ENCODE data around the gene PSAP. TPM values are rescaled to one million over a fixed set of nuclear protein-coding genes. Genes with fewer than 3 reads are reported as not detected.

The PSAP gene
- total RNA-seq, 1 donor from 2014 or later = 1,124 TPM

DNA sequence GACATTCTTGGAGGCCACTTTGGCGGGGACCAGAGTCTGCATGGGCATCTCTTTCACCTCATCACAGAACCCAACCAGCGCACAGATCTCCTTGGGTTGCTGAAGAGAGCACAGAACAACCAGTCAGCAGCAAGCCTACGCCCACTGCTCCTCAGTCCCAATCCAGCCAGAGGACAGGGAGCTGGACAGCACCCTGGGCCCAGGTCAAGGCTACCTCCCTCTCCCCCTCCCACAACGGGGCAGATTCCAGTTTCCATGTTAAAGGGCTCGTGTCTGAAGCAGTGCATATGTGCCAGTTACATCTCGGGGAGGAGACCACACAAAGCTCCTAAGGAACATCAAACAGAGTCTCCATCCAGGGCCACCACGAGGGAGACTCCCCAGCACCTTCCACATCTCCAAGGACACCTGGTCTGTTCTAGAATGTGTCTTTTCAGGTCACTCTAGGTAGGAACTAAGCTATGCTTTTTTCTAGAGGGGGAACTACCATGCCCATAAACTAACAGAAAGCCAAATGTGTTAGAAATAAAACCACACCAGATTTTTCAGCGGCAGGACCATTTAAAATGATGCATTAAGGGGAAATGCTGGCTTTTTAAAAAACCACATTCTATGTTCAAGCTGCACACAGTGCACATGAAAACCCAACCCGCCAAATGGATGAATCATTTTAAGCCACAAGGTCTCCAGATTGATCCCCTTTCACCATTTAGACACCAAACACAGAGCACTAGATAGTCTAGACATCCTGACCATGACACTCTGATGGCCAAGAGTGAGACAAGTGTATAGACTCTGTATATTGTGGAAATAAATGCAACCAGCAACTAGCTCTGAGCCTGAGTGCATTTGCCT, 28.9 kb downstream of the PSAP start:
- DNase-seq (ENCODE audit: low read depth) = no peak
- TF ChIP-seq, protein P1, sequence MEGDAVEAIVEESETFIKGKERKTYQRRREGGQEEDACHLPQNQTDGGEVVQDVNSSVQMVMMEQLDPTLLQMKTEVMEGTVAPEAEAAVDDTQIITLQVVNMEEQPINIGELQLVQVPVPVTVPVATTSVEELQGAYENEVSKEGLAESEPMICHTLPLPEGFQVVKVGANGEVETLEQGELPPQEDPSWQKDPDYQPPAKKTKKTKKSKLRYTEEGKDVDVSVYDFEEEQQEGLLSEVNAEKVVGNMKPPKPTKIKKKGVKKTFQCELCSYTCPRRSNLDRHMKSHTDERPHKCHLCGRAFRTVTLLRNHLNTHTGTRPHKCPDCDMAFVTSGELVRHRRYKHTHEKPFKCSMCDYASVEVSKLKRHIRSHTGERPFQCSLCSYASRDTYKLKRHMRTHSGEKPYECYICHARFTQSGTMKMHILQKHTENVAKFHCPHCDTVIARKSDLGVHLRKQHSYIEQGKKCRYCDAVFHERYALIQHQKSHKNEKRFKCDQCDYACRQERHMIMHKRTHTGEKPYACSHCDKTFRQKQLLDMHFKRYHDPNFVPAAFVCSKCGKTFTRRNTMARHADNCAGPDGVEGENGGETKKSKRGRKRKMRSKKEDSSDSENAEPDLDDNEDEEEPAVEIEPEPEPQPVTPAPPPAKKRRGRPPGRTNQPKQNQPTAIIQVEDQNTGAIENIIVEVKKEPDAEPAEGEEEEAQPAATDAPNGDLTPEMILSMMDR (IDR thresholded peaks at IDR 0.05; ENCODE audit: insufficient read depth, low read length, severe bottlenecking) = no peak
- no peak overlapping the region for H3K4me3 ChIP-seq (ENCODE audit: low read depth, low read length)
- no peak for FAIRE-seq
- H3K27me3 ChIP-seq (ENCODE audit: control insufficient read depth, insufficient read depth, low read length) = no peaks in the 10 kb centered on the region
- H3K36me3 ChIP-seq (ENCODE audit: control insufficient read depth, insufficient read depth, low read length) = peaks cover 61% of the 10 kb centered on the region

- Histone ChIP-seq H3K36me3 (ENCODE audit: control insufficient read depth, insufficient read depth, low read length) (peaks cover 64% of the 10 kb centered on the region), H3K4me3 (ENCODE audit: low read depth, low read length) (no peak overlapping the region), H3K27me3 (ENCODE audit: control insufficient read depth, insufficient read depth, low read length) (no peaks in the 10 kb centered on the region)
- FAIRE-seq (no peak), DNase-seq (ENCODE audit: low read depth) (no peak)
- TF ChIP-seq, protein P1 (IDR thresholded peaks at IDR 0.05; ENCODE audit: insufficient read depth, low read length, severe bottlenecking) = no peak
Observed at GRCh38 chr10:71820966-71821365, 30.1 kb downstream of the PSAP start.

DNA sequence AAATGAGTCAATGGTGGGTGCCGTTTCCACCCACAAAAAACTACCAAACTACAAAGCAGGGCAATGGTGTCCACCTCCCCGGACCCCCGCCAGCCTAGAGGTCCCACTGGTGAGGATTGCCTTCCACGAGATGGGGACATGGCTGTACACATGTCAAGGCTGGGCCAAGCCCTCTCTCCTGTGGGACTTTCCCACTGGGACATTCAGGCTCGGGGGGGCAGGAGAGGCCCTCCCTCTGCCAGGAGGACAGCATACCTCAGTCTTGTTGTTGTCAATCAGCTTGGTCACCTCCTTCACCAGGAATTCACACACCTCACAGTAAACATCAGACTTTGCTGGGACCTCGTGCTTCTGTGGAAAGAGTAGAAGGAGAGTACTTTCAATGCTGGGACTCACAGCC, 31.1 kb downstream of the PSAP start:
- FAIRE-seq (no peak), DNase-seq (ENCODE audit: low read depth) (no peak)
- Histone ChIP-seq H3K27me3 (ENCODE audit: control insufficient read depth, insufficient read depth, low read length) (no peaks in the 10 kb centered on the region), H3K36me3 (ENCODE audit: control insufficient read depth, insufficient read depth, low read length) (peaks cover 59% of the 10 kb centered on the region), H3K4me3 (ENCODE audit: low read depth, low read length) (no peak overlapping the region)
- TF ChIP-seq, protein P1 (IDR thresholded peaks at IDR 0.05; ENCODE audit: insufficient read depth, low read length, severe bottlenecking) = no peak

DNA sequence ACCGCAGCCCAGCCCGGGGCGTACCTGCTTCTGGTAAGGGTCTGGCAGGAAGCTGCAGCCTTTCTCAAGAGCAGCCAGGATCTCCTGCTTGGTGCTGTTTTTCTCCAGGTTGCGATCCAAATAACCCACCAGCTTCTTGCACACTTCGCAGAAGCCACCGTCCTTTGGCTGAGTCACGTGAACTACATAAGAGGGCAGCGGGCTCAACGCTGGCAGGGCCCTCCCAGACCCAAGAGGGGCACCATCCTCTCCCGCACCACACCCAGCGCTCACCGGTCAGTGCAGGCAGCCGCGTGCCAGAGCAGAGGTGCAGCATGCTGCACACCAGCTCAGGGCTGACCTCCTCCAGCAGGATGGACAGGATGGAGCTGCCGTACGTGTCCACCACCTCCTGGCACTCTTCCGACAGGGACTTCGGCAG, 31.6 kb downstream of the PSAP start:
- H3K36me3 ChIP-seq (ENCODE audit: control insufficient read depth, insufficient read depth, low read length) = peaks cover 59% of the 10 kb centered on the region
- DNase-seq (ENCODE audit: low read depth) (no peak), FAIRE-seq (no peak)
- TF ChIP-seq, protein P1 (IDR thresholded peaks at IDR 0.05; ENCODE audit: insufficient read depth, low read length, severe bottlenecking) = no peak
- no peaks in the 10 kb centered on the region for H3K27me3 ChIP-seq (ENCODE audit: control insufficient read depth, insufficient read depth, low read length)
- H3K4me3 ChIP-seq (ENCODE audit: low read depth, low read length) = no peak overlapping the region

- no peak for DNase-seq (ENCODE audit: low read depth)
- Histone ChIP-seq H3K36me3 (ENCODE audit: control insufficient read depth, insufficient read depth, low read length) (peaks cover 54% of the 10 kb centered on the region), H3K27me3 (ENCODE audit: control insufficient read depth, insufficient read depth, low read length) (no peaks in the 10 kb centered on the region), H3K4me3 (ENCODE audit: low read depth, low read length) (no peak overlapping the region)
- TF ChIP-seq, protein P1 (IDR thresholded peaks at IDR 0.05; ENCODE audit: insufficient read depth, low read length, severe bottlenecking) = no peak
- no peak for FAIRE-seq
Observed at GRCh38 chr10:71818674-71819260, 32.3 kb downstream of the PSAP start.
